B cell (primary cell): Measurements from ENCODE around the gene UGT1A6.

ENCODE experiments used
- CTCF ChIP-seq: fragments of 200-600 bp; IDR thresholded peaks from one replicate; pipeline ENCODE4 v1.8.0; 2022; ENCODE audit warnings: antibody characterized with exemption, mild to moderate bottlenecking
- EZH2 ChIP-seq: IDR thresholded peaks from 2 replicates; pipeline ENCODE4 v1.6.1; 2012; ENCODE audit warnings: borderline replicate concordance, low read depth, mild to moderate bottlenecking, moderate library complexity, low read length; ENCODE audit not compliant: insufficient read depth, poor library complexity, severe bottlenecking

GRCh38 chr2:233779722-233780121 is 87.0 kb downstream of the UGT1A6 start:
- TF ChIP-seq CTCF (no peak), EZH2 (no peak)
